Activated B cell treated with CpG ODN at 0.5 μM for 24 hours (primary cell): ENCODE measurements around the gene DMRT3. TPM values are rescaled to one million over a fixed set of nuclear protein-coding genes. Genes with fewer than 3 reads are reported as not detected.

Experiments
- ATAC-seq: fragments of 200-7000 bp; cut with Tn5 transposase; one replicate; pipeline ENCODE4 v1.10.0; 2021; ENCODE audit warnings: low read depth, mild to moderate bottlenecking, moderate library complexity
- CTCF ChIA-PET: fragments of 350-600 bp; sonication (Branson Sonifier 250); formaldehyde crosslinking; loops from one replicate; lab custom pipeline; 2021; ENCODE audit warnings: antibody characterized with exemption; lab: Charles Lee
- POLR2A ChIA-PET: fragments of 350-600 bp; sonication (Branson Sonifier 250); formaldehyde crosslinking; loops from one replicate; lab custom pipeline; 2021; ENCODE audit warnings: antibody characterized with exemption; lab: Charles Lee
- DNase-seq: peaks from one replicate; pipeline ENCODE4 v3.0.0; 2022
- H3K27ac Mint-ChIP-seq: one replicate; pipeline ENCODE4 v1.8.0; 2020; ENCODE audit warnings: mixed read lengths
- H3K27me3 Mint-ChIP-seq: one replicate; pipeline ENCODE4 v1.8.0; 2021; ENCODE audit warnings: mixed read lengths
- H3K36me3 Mint-ChIP-seq: one replicate; pipeline ENCODE4 v1.8.0; 2021; ENCODE audit warnings: low read depth, mixed read lengths
- H3K4me1 Mint-ChIP-seq: one replicate; pipeline ENCODE4 v1.8.0; 2021; ENCODE audit warnings: mixed read lengths
- H3K4me3 Mint-ChIP-seq: one replicate; pipeline ENCODE4 v1.8.0; 2020; ENCODE audit warnings: mild to moderate bottlenecking, mixed read lengths
- H3K9me3 Mint-ChIP-seq: one replicate; pipeline ENCODE4 v1.8.0; 2020; ENCODE audit warnings: mixed read lengths
- CTCF ChIP-seq: fragments of 200-600 bp; IDR thresholded peaks from one replicate; pipeline ENCODE4 v1.8.0; 2022; ENCODE audit warnings: antibody characterized with exemption, mild to moderate bottlenecking
- intact Hi-C: fragments of 100-400 bp; cut with micrococcal nuclease; formaldehyde crosslinking; loops from one replicate; pipeline ENCODE4 v1.15.1; 2024
- total RNA-seq: library from RNA; stranded (reverse); gene quantifications from 2 replicates; pipeline ENCODE4 v1.2.3, GENCODE V29; 2022

Gene DMRT3
- total RNA-seq, 1 donor from 2014 or later, result not detected

DNA sequence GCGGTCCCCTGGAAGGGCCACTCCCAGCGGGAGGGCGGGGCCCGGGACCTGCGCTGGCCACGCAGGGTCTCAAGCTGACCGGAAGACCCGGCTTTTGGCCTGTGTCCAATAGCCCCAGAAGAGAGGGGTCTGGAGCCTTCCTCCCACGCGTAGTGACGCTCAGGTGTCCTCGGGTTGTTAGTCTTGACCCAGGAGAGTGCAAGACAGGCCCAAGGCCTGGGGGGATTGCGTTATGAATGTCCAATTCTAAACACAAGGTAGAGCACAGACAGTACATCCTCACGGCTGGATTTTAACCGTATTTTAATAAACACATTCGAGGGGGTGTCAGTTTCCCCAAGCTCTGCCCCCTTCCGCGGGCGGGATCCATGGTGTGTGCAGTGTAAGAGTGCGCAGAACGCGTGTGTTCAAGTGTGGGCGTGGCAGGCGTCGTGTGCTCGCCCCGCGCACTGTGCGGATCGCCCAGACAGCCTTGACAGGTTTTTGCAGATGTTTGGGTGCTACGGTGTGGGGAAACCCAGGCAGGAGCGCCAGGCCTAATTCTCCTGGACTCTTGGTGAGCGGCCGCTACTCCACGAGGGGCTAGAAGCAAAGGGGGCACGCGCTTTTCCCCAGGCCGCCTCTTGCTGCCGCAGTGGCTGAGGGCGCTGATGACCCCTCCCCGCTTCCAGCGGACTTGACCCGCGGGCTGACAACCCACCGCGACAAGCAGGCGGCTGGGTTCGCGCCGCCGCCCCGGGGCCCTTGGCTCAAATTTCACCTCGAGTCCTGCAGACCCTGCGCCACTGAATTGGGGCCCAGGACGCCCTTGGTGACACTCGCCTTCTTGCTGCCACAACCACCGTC is 6.1 kb upstream of the DMRT3 start:
- no peak for ATAC-seq
- H3K36me3 Mint-ChIP-seq, result no peaks in the 10 kb centered on the region
- H3K9me3 Mint-ChIP-seq, result peaks cover 3% of the 10 kb centered on the region
- H3K27me3 Mint-ChIP-seq, result peaks cover 60% of the 10 kb centered on the region
- peaks cover 10% of the 10 kb centered on the region for H3K4me1 Mint-ChIP-seq
- H3K4me3 Mint-ChIP-seq, result no peak overlapping the region
- CTCF ChIA-PET, result no interaction called here
- intact Hi-C loops, result no loop called here
- DNase-seq, result no peak
- POLR2A ChIA-PET, result no interaction called here
- no peak for TF ChIP-seq CTCF
- no peak overlapping the region for H3K27ac Mint-ChIP-seq

DNA sequence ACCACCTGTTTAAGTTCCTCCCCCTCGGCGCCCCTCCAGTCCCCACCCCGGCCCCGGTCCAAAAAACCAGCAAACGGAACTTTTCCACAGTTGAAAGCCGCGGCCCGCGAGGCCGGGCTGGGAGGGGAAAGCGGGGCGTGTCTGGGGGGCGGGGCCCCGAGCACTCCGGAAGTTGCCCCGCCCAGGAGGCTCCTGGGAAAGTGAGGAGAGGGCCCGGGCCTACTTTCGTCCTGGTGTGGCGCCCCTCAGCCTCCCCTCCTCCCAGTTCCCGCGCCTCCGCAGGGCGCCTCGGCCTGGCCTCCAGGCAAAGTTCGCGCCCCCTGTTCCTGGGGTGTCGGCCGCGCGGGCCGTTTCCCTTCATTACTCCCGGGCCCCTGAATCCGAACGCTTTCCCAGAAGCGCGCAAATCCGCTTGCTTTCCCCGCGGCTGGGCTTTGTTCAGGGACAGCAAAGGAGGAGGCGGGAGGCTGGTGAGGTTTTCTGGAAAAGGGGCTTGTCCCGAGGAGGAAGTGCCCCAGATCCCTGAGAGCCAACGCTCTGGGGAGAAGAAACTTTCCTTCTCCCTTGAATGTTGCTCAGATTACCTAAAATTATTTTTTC is 4.5 kb upstream of the DMRT3 start:
- H3K4me1 Mint-ChIP-seq, result peaks cover 10% of the 10 kb centered on the region
- H3K27ac Mint-ChIP-seq, result no peak overlapping the region
- DNase-seq, result no peak
- ATAC-seq, result no peak
- TF ChIP-seq CTCF, result no peak
- no peak overlapping the region for H3K4me3 Mint-ChIP-seq
- intact Hi-C loops, result loop anchor here (2.0 kb wide), 1 partner anchor 77 kb away; no protein-coding TSS in a partner anchor
- peaks cover 3% of the 10 kb centered on the region for H3K9me3 Mint-ChIP-seq
- ChIA-PET CTCF (no interaction called here), POLR2A (no interaction called here)
- no peaks in the 10 kb centered on the region for H3K36me3 Mint-ChIP-seq
- H3K27me3 Mint-ChIP-seq, result peaks cover 58% of the 10 kb centered on the region

- no peak for TF ChIP-seq CTCF
Observed at GRCh38 chr9:972501-973294, 3.8 kb upstream of the DMRT3 start.

DNA sequence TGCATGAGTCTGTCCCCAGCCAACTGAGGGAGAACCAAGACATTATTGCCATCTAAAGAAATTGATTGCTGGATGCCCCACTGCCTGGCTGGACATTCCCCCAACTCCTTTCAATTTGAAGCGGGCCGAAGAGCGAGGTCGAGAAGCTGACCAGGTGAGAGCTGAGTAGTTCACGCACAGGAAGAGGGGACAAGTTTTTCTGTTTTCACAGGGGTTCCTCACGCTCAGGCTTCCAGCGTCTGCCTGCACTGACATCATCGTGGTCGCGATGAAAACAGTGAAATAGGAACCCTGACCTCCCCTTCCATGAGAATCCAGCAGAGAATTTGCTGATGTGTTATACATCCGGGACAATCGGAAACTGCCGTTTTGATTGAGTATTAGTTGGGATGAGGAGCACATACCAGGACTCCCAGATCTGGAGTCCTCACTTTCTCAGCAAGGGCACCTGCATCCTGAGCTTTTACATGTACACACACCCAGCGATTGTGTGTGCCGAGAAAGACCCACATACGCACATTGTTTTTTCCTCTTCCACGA is 3.1 kb upstream of the DMRT3 start:
- POLR2A ChIA-PET, result no interaction called here
- Mint-ChIP-seq H3K27ac (no peak overlapping the region), H3K4me3 (no peak overlapping the region), H3K36me3 (no peaks in the 10 kb centered on the region), H3K4me1 (peaks cover 8% of the 10 kb centered on the region), H3K27me3 (peaks cover 54% of the 10 kb centered on the region), H3K9me3 (peaks cover 3% of the 10 kb centered on the region)
- CTCF ChIA-PET, result no interaction called here
- ATAC-seq, result no peak
- no peak for TF ChIP-seq CTCF
- no peak for DNase-seq
- intact Hi-C loops, result loop anchor here (2.0 kb wide), 1 partner anchor 75 kb away; no protein-coding TSS in a partner anchor

More at GRCh38 chr9:972501-973294, 3.8 kb upstream of the DMRT3 start:
- CTCF ChIA-PET, result no interaction called here
- Mint-ChIP-seq H3K27me3 (peaks cover 51% of the 10 kb centered on the region), H3K9me3 (peaks cover 3% of the 10 kb centered on the region), H3K27ac (no peak overlapping the region), H3K4me1 (peaks cover 10% of the 10 kb centered on the region), H3K4me3 (no peak overlapping the region), H3K36me3 (no peaks in the 10 kb centered on the region)
- DNase-seq (no peak), ATAC-seq (no peak)
- POLR2A ChIA-PET, result no interaction called here
- intact Hi-C loops, result loop anchor here (2.0 kb wide), 1 partner anchor 76 kb away; no protein-coding TSS in a partner anchor
